RWPE1 (cell line): ENCODE results near the gene CELF6.
A peak's percentile ranks its signal among the peaks of the same experiment; 100 is the strongest.

Experiments
- CTCF ChIA-PET: fragments of 350-600 bp; sonication (Branson Sonifier 250); formaldehyde crosslinking; extraction: SDS; loops from one replicate; lab custom pipeline; 2021; lab: Yijun Ruan, JAX
- POLR2A ChIA-PET: fragments of 400-600 bp; formaldehyde crosslinking; extraction: SDS; loops from one replicate; lab custom pipeline; 2020; ENCODE audit warnings: antibody characterized with exemption; ENCODE audit not compliant: low non-redundant PET; lab: Yijun Ruan, JAX
- DNase-seq: peaks from one replicate; pipeline ENCODE4 v3.0.0; 2012; ENCODE audit warnings: low spot score
- H3K27ac ChIP-seq: fragments of 450-650 bp; 2 replicates; pipeline ENCODE4 v1.5.1; 2017
- CTCF ChIP-seq: fragments of 450-650 bp; conservative IDR thresholded peaks from 2 replicates; pipeline ENCODE4 v1.5.1; 2017; ENCODE audit warnings: low read depth, mild to moderate bottlenecking

CELF6 gene

GRCh38 chr15:72237029-72237852 is 82.7 kb downstream of the CELF6 start:
- no peak for TF ChIP-seq CTCF
- CTCF ChIA-PET, result interaction anchor here (0.5 to 0.7 kb wide), 6 partner anchors 23 to 1036 kb away, joined by 3 to 8 read pairs (median 3); no protein-coding TSS in a partner anchor
- peak; percentile 96 for DNase-seq
- peak overlapping the region; percentile 92 for H3K27ac ChIP-seq
- POLR2A ChIA-PET, result interaction anchor here (0.5 kb wide), 1 partner anchor 37 kb away, joined by 3 read pairs; no protein-coding TSS in a partner anchor

DNA sequence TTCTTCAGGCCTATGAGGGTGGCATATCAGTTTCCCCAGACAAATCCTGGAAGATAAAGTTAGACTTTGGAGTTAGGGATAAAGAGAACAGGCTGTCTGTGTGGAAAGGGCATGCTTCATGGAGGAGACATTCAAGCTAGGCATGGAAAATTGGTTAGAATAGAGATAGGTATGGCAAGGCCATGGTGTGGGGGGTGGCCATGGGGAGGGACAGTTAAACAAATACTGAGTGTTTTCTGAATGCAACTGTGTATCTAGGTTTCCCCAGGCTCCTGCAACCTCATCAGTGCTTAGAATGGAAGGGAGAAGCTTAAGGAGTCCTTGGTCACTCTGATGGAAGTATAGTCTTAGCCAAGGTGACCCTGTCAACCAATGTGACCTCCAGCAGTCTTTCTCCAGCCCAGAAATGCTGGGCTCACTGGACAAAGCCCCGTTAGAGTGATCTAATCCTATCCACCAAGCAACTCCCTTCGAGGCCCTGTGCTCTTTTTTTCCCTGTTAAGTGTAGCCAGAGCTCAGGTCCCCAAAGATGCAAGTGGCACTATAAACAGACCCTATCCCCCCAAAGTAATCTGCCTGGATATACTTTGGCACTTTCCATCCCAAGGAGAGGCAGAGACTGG is 83.5 kb downstream of the CELF6 start:
- no peak for TF ChIP-seq CTCF
- peak overlapping the region; percentile 92 for H3K27ac ChIP-seq
- CTCF ChIA-PET, result interaction anchor here (0.7 kb wide), 3 partner anchors 22 to 747 kb away, joined by 3 read pairs; no protein-coding TSS in a partner anchor
- POLR2A ChIA-PET, result no interaction called here
- DNase-seq, result no peak

DNA sequence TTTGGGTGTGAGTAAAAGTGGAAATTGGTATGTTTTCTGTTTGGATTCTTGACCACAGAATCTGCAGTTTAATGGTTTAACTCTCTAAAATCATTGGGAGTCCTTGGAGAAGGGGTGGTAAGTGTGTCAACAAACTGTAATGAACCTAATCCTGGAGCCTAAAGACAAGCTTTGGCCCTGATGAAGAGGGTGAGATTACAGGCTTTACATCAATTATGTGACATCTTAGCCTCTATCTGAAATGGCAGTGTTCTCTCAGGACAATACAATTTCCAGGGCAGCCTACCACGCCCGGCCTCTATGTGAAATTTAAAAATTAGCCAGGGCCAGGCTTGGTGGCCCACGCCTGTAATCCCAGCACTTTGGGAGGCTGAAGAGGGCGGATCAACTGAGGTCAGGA is 84.7 kb downstream of the CELF6 start:
- H3K27ac ChIP-seq, result peak overlapping the region; percentile 92
- POLR2A ChIA-PET, result no interaction called here
- DNase-seq, result no peak
- CTCF ChIA-PET, result no interaction called here
- no peak for TF ChIP-seq CTCF
